ENCODE results near the gene POLR3C.

DNA sequence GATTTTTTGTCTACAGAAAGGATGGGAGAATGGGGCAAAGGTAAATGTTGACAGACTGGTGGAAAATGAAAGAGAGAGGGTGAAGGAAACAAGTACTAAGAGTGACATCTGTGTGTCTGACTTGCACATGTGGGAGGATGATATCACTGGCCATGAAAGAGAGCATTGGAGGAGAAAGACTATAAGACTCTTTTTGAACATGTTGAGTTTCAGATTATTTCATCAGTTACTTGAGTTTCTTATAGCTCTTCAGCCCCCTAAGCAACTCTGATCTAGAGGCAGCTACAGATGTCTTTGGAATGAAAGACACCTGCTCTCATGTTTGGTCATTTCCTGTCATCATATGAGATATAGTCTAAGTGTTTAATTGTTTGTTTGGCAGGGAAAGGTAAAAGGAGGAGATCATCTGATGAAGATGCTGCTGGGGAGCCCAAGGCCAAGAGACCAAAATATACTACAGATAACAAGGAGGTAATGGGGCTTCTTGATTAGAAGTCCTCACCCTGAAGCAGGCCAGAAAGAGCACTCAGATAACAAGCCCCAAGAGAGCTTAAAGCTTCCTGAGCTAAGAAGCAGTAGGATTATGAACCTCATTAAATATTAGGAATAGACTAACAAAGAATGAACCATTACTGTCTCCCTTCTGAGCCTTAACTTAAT, 4.5 kb downstream of the POLR3C start:
- TF ChIP-seq CTCF (IDR thresholded peaks at IDR 0.05) (no peak), POLR2AphosphoS5 (IDR thresholded peaks at IDR 0.05) (no peak)

All from upper lobe of left lung (tissue), 4 donors.